A673 (cell line): Measurements from ENCODE around the gene THOP1. TPM values are rescaled to one million over a fixed set of nuclear protein-coding genes. Genes with fewer than 3 reads are reported as not detected.

ENCODE experiments used
- BruUV-seq: library from RNA; stranded (reverse); fragments of 400-500 nt; replicated peaks from 2 replicates; lab custom pipeline; 2021; lab: Mats Ljungman, UMichigan
- CTCF ChIA-PET: fragments of 300-600 bp; sonication (Branson Sonifier 250); formaldehyde crosslinking; loops from one replicate; lab custom pipeline; 2022; ENCODE audit warnings: antibody characterized with exemption; lab: Charles Lee
- POLR2A ChIA-PET: fragments of 300-600 bp; sonication (Branson Sonifier 250); formaldehyde crosslinking; loops from one replicate; lab custom pipeline; 2022; ENCODE audit warnings: antibody characterized with exemption; ENCODE audit not compliant: low non-redundant PET; lab: Charles Lee
- DNase-seq: peaks from one replicate; pipeline ENCODE4 v3.0.0-alpha.2; 2015; ENCODE audit warnings: low spot score
- H3K27ac ChIP-seq: fragments of 200-600 bp; sonication (generic); 2 replicates; pipeline ENCODE4 v1.5.1; 2016; ENCODE audit warnings: mixed run types, low read depth, mild to moderate bottlenecking, mixed read lengths, antibody characterized with exemption, low read length; ENCODE audit not compliant: poor library complexity, severe bottlenecking
- H3K27me3 ChIP-seq: fragments of 200-600 bp; sonication (generic); replicated peaks from 2 replicates; pipeline ENCODE4 v1.6.1; 2017; ENCODE audit warnings: mixed run types, low read depth, mild to moderate bottlenecking, mixed read lengths, antibody characterized with exemption, low read length; ENCODE audit not compliant: insufficient read depth, poor library complexity
- H3K36me3 ChIP-seq: fragments of 200-600 bp; sonication (generic); 2 replicates; pipeline ENCODE4 v1.6.1; 2016; ENCODE audit warnings: mixed run types, mild to moderate bottlenecking, mixed read lengths, antibody characterized with exemption, low read length; ENCODE audit not compliant: insufficient read depth, poor library complexity, severe bottlenecking
- H3K4me1 ChIP-seq: fragments of 200-600 bp; sonication (generic); 2 replicates; pipeline ENCODE4 v1.6.1; 2017; ENCODE audit warnings: mixed run types, mild to moderate bottlenecking, mixed read lengths, antibody characterized with exemption, low read length; ENCODE audit not compliant: insufficient read depth, poor library complexity, severe bottlenecking
- H3K4me3 ChIP-seq: fragments of 200-600 bp; sonication (generic); 2 replicates; pipeline ENCODE4 v1.5.1; 2016; ENCODE audit warnings: low read depth, mixed run types, mild to moderate bottlenecking, mixed read lengths, low read length; ENCODE audit not compliant: poor library complexity, severe bottlenecking
- H3K9me3 ChIP-seq: fragments of 200-600 bp; sonication (generic); 2 replicates; pipeline ENCODE4 v1.6.1; 2016; ENCODE audit warnings: mixed run types, low read depth, mild to moderate bottlenecking, mixed read lengths, antibody characterized with exemption, low read length; ENCODE audit not compliant: poor library complexity, severe bottlenecking
- CTCF ChIP-seq: fragments of 300-800, 200-600 bp; sonication (generic); conservative IDR thresholded peaks from 2 replicates; pipeline ENCODE4 v1.5.1; 2017; ENCODE audit warnings: low read depth, mild to moderate bottlenecking, antibody characterized with exemption, low read length, moderate library complexity, mixed read lengths
- EZH2 ChIP-seq: fragments of 200-600 bp; sonication (generic); IDR thresholded peaks from 2 replicates; pipeline ENCODE4 v1.6.1; 2017; ENCODE audit warnings: borderline replicate concordance, low read depth, mild to moderate bottlenecking, mixed read lengths, antibody characterized with exemption, low read length; ENCODE audit not compliant: poor library complexity, severe bottlenecking
- intact Hi-C: fragments of 100-400 bp; cut with micrococcal nuclease; formaldehyde crosslinking; loops from one replicate; pipeline ENCODE4 v1.10.0; 2022; ENCODE audit not compliant: unreplicated experiment
- total RNA-seq: library from RNA; stranded (reverse); gene quantifications from 2 replicates; pipeline ENCODE4 v1.2.3, GENCODE V29; 2021

THOP1 gene
- total RNA-seq, 1 experiment from 2014 or later, result 186 TPM

GRCh38 chr19:2756477-2756876 lies 28.8 kb upstream of the THOP1 start:
- DNase-seq, result no peak
- peaks cover 37% of the 10 kb centered on the region for H3K36me3 ChIP-seq
- TF ChIP-seq CTCF (no peak), EZH2 (no peak)

GRCh38 chr19:2756921-2757881 lies 28.1 kb upstream of the THOP1 start:
- Histone ChIP-seq H3K36me3 (peaks cover 42% of the 10 kb centered on the region), H3K27me3 (no peaks in the 10 kb centered on the region), H3K27ac (no peak overlapping the region), H3K4me1 (no peaks in the 10 kb centered on the region), H3K9me3 (no peaks in the 10 kb centered on the region), H3K4me3 (no peak overlapping the region)
- CTCF ChIA-PET, result no interaction called here
- TF ChIP-seq CTCF (no peak), EZH2 (no peak)
- no peak for DNase-seq
- BruUV-seq, result no TSS peak
- POLR2A ChIA-PET, result no interaction called here
- intact Hi-C loops, result no loop called here

More at GRCh38 chr19:2756477-2756876, 28.8 kb upstream of the THOP1 start:
- no peaks in the 10 kb centered on the region for H3K27me3 ChIP-seq
- CTCF ChIA-PET, result no interaction called here
- intact Hi-C loops, result no loop called here
- POLR2A ChIA-PET, result no interaction called here
- H3K4me3 ChIP-seq, result no peak overlapping the region
- H3K4me1 ChIP-seq, result no peaks in the 10 kb centered on the region
- no peaks in the 10 kb centered on the region for H3K9me3 ChIP-seq
- no peak overlapping the region for H3K27ac ChIP-seq
- BruUV-seq, result no TSS peak

GRCh38 chr19:2758601-2759313 lies 26.5 kb upstream of the THOP1 start:
- POLR2A ChIA-PET, result no interaction called here
- TF ChIP-seq EZH2, result no peak
- TF ChIP-seq CTCF, result no peak
- no TSS peak for BruUV-seq
- peaks cover 49% of the 10 kb centered on the region for H3K36me3 ChIP-seq
- DNase-seq, result no peak
- no peak overlapping the region for H3K27ac ChIP-seq
- no peaks in the 10 kb centered on the region for H3K27me3 ChIP-seq
- no peak overlapping the region for H3K4me3 ChIP-seq
- no peaks in the 10 kb centered on the region for H3K9me3 ChIP-seq
- no peaks in the 10 kb centered on the region for H3K4me1 ChIP-seq
- CTCF ChIA-PET, result no interaction called here
- intact Hi-C loops, result no loop called here
